Hepatic stellate cell (primary cell): ENCODE measurements around the gene R3HCC1L.

Source experiments
- DNase-seq: peaks from one replicate; pipeline ENCODE4 v3.0.0; 2011; ENCODE audit warnings: low spot score

R3HCC1L gene

GRCh38 chr10:98276311-98276710 is 141.9 kb downstream of the R3HCC1L start:
- DNase-seq: no peak

- DNase-seq: no peak
Observed at GRCh38 chr10:98285416-98285815, 151.0 kb downstream of the R3HCC1L start.

DNA sequence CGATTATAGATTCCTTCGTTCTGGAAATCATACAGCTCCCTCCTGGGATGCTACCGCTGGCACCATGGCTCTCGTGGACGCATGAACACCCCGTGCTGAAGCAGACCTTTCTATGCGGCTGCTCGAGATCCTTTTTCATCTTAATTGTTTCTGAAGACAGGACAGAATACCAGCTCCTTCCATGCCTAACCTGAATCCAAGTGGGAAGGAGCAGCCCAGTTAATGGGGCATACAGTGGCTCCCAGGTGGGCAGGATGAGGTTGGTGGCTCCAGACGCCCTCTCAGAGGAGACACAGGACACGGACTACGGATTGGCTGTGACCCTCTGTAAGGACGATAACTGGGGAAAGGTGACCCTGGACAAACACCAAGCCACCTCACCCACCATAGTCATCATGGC is 152.0 kb downstream of the R3HCC1L start:
- DNase-seq: no peak

GRCh38 chr10:98287321-98287720 is 152.9 kb downstream of the R3HCC1L start:
- DNase-seq: no peak

DNA sequence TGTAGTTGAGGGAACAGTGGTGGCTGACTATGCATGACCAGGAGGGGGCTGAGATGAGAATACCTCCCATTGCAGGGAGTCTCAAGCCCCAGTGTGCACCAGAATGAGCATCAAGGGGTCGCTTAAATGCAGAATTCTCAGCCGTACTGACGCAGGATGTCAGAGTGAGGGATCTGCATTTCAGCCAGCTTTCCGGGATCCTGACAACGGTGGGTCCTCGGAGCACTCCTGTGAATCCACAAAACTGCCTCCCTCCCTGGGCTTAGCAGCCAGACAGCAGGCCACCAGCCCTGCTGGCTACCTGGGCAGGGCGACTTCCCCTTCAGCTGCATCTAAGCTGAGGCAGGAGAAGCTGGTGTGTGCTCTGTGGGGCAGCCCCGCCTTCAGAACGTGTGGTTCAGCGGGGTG is 155.3 kb downstream of the R3HCC1L start:
- DNase-seq: no peak

- DNase-seq: no peak
Observed at GRCh38 chr10:98292971-98293370, 158.5 kb downstream of the R3HCC1L start.

DNA sequence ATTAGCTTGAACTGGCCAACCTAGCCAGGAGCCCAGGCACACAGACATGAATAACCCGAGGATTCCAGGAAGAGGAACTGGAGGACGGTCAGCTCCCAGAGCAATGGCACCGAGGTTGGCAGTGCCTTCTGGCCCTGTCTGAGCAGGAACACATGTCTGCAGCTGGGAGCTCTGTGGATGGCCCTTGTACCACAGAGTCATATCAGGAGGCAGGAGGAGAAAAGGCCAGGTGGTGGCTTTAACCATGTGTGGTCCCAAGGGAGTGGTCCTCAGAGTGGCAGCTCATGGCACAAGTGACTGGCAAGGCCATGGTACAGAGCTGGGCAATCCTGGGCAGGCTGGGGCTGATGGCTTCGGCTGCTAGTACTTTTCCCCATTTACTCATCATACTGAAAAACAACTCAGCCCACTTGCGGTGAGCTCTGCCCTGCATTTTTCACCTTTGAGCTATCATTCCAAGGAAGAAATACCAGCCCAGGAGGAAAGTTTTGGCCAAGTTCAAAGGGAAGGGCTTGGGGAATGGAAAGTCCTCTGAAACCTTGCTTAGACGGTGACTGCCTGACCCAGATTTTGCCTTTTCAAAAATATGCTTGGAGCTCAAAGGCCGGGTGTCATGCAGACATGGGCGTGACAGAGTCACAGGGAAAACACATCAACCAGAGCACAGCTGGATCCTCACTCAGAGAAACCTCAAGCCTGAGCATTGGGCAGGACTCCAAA is 159.3 kb downstream of the R3HCC1L start:
- no peak for DNase-seq

GRCh38 chr10:98294270-98294627 is 159.8 kb downstream of the R3HCC1L start:
- DNase-seq: no peak
